Parathyroid adenoma (tissue), 2 donors: ENCODE measurements around the gene IFRD2.
"Not testable (repeated sequence)": the region's sequence is repeated elsewhere in the genome, so short reads cannot be mapped to it uniquely, and the experiment has no call there.

Experiments
- H2AFZ ChIP-seq: fragments of 300-600 bp; sonication (generic); one replicate; pipeline ENCODE4 v1.7.0; 2017; ENCODE audit warnings: antibody characterized with exemption, mild to moderate bottlenecking
- H3K27ac ChIP-seq: fragments of 300-600 bp; sonication (generic); one replicate; pipeline ENCODE4 v1.7.0; 2017
- H3K27me3 ChIP-seq: fragments of 300-600 bp; sonication (generic); one replicate; pipeline ENCODE4 v1.7.0; 2017; ENCODE audit warnings: low read length; ENCODE audit not compliant: control insufficient read depth, insufficient read depth
- H3K36me3 ChIP-seq: fragments of 300-600 bp; sonication (generic); one replicate; pipeline ENCODE4 v1.7.0; 2017; ENCODE audit warnings: low read length; ENCODE audit not compliant: control insufficient read depth, insufficient read depth
- H3K4me1 ChIP-seq: fragments of 300-600 bp; sonication (generic); one replicate; pipeline ENCODE4 v1.7.0; 2017; ENCODE audit warnings: control low read depth
- H3K4me2 ChIP-seq: fragments of 300-600 bp; sonication (generic); one replicate; pipeline ENCODE4 v1.7.0; 2017; ENCODE audit warnings: low read length
- H3K4me3 ChIP-seq: fragments of 300-600 bp; sonication (generic); one replicate; pipeline ENCODE4 v1.7.0; 2017; ENCODE audit warnings: low read depth, low read length
- H3K79me2 ChIP-seq: fragments of 300-600 bp; sonication (generic); one replicate; pipeline ENCODE4 v1.7.0; 2017; ENCODE audit warnings: control low read depth
- H3K9ac ChIP-seq: fragments of 300-600 bp; sonication (generic); one replicate; pipeline ENCODE4 v1.7.0; 2017; ENCODE audit warnings: mild to moderate bottlenecking
- H3K9me3 ChIP-seq: fragments of 300-600 bp; sonication (generic); one replicate; pipeline ENCODE4 v1.7.0; 2017; ENCODE audit warnings: low read length; ENCODE audit not compliant: control insufficient read depth
- TF ChIP-seq, protein P1 (sequence below): fragments of 300-600 bp; sonication (generic); IDR thresholded peaks from one replicate; pipeline ENCODE4 v1.7.0; 2017; ENCODE audit warnings: antibody characterized with exemption, mild to moderate bottlenecking
- donor health status: primary hyperparathyroidism.

IFRD2 gene

DNA sequence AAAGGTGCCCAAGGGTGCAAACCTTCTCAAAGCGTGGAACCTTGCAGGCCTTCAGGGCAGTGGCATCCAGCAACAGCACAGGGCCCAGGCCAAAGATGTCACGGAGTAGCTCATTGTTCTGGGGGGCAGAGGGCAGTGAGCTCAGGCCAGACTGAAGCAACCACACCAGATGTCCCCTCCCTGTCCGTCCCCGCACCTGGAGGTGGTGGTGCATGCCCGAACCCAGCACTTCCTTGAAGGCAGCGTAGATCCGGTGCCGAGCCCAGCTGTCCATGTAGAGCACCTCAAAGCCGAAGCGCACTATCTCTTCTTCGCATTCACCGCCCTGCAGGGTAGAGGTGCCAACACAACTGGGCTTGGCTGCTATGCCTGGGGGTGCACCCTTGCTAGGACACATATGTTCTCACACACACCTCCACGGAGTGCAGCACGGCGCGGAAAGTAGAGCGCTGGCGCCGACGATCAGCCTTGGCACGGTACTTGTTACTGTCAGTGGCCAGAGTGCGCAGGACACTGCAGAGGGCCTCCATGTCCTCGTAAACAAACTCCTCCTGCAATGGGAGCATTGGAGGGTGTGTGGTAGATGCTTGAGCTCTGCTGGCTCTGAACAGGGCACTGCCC, 3.7 kb downstream of the IFRD2 start:
- Histone ChIP-seq H3K27me3 (no peaks in the 10 kb centered on the region), H3K4me2 (no peak overlapping the region), H3K36me3 (no peaks in the 10 kb centered on the region), H3K79me2 (peaks cover 5% of the 10 kb centered on the region), H3K4me1 (peaks cover 7% of the 10 kb centered on the region), H2AFZ (no peak overlapping the region), H3K9me3 (no peaks in the 10 kb centered on the region), H3K27ac (no peak overlapping the region), H3K4me3 (no peak overlapping the region), H3K9ac (no peak overlapping the region)
- TF ChIP-seq, protein P1, sequence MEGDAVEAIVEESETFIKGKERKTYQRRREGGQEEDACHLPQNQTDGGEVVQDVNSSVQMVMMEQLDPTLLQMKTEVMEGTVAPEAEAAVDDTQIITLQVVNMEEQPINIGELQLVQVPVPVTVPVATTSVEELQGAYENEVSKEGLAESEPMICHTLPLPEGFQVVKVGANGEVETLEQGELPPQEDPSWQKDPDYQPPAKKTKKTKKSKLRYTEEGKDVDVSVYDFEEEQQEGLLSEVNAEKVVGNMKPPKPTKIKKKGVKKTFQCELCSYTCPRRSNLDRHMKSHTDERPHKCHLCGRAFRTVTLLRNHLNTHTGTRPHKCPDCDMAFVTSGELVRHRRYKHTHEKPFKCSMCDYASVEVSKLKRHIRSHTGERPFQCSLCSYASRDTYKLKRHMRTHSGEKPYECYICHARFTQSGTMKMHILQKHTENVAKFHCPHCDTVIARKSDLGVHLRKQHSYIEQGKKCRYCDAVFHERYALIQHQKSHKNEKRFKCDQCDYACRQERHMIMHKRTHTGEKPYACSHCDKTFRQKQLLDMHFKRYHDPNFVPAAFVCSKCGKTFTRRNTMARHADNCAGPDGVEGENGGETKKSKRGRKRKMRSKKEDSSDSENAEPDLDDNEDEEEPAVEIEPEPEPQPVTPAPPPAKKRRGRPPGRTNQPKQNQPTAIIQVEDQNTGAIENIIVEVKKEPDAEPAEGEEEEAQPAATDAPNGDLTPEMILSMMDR = no peak

DNA sequence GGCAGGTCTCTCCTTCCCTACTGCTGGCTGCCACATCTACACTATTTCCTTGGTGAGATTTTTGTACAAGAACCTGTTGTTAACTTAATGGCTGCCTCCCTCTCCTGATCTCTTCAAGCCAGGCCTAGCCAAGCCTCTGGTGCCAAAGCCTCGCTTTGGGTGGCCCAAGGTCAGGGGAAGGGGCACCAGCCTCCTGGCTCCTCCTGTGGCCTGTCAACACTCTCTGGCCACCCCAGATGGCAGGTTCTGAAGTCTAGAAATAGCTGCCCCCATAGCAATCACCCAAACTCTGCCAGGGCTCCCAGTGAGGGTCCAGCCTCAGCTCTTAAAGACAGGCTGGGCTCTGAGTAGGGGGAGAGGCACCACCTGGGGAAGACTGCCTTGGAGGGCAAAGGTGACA, 5.0 kb downstream of the IFRD2 start:
- Histone ChIP-seq H3K9ac (no peak overlapping the region), H3K9me3 (no peaks in the 10 kb centered on the region), H3K4me1 (peaks cover 3% of the 10 kb centered on the region), H3K36me3 (no peaks in the 10 kb centered on the region), H3K27ac (no peak overlapping the region), H3K4me3 (no peak overlapping the region), H3K79me2 (peaks cover 5% of the 10 kb centered on the region), H2AFZ (no peak overlapping the region), H3K27me3 (no peaks in the 10 kb centered on the region), H3K4me2 (no peak overlapping the region)
- TF ChIP-seq, protein P1 = no peak

DNA sequence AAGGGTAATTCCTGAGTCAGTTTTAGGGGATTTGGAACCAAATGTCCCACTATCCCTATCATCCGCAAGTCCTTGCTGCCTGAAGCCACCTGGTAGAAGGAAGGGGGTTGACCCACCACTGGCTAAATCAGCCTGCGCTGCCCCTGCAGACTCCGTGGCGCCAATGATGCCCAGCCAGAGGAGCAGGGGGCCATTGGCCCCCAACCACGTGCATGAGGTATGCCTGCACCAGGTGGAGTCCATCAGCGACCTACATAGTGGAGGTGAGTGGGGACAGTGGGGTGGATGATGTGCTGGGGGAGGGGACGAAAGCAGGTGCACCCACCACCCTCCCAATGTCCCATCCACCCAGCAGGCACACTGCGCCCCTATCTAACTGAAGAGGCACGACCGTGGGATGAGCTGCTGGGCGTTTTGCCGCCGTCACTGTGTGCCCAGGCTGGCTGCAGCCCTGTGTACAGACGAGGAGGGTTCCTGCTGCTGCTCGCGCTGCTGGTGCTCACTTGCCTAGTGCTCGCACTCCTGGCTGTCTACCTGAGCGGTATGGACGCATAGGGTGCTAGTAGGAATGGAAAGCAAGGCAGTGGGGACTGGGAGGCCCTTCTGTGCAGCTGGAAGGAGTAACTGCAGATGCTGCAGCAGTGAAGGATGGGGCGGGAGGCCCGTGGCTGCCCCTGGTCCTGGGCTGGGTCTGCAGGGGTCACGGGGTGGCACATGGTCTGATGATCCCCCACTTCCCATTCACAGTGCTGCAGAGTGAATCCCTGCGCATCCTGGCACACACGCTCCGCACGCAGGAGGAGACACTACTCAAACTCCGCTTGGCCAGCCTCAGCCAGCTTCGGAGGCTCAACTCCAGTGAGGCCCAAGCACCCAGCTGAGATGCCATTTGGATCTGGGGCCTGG, 5.7 kb downstream of the IFRD2 start:
- no peak overlapping the region for H3K27ac ChIP-seq
- H3K9ac ChIP-seq = no peak overlapping the region
- TF ChIP-seq, protein P1 = no peak
- H3K36me3 ChIP-seq = no peaks in the 10 kb centered on the region
- no peaks in the 10 kb centered on the region for H3K27me3 ChIP-seq
- H3K9me3 ChIP-seq = no peaks in the 10 kb centered on the region
- no peak overlapping the region for H3K4me3 ChIP-seq
- H3K79me2 ChIP-seq = peaks cover 5% of the 10 kb centered on the region
- peaks cover 2% of the 10 kb centered on the region for H3K4me1 ChIP-seq
- H3K4me2 ChIP-seq = no peak overlapping the region
- H2AFZ ChIP-seq = no peak overlapping the region

DNA sequence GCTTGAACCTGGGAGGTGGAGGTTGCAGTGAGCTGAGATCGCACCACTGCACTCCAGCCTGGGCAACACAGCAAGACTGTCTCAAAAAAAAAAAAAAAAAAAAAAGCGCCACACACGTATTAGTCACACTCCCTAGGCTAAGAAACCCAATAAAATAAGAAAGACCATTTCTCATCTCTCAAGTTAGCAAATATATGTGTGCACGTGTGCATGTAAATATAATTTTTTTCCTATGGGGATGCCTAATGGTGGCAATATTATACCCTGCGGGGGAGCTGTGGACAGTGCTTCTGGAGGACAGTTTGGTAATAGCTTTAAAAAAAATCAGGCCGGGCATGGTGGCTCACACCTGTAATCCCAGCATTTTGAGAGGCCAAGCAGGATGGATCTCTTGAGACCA, 8.1 kb downstream of the IFRD2 start:
- H3K9me3 ChIP-seq, H3K79me2 ChIP-seq, H2AFZ ChIP-seq, H3K27me3 ChIP-seq, H3K9ac ChIP-seq, H3K4me1 ChIP-seq, H3K4me2 ChIP-seq, H3K36me3 ChIP-seq, H3K27ac ChIP-seq, H3K4me3 ChIP-seq: not testable (repeated sequence)

DNA sequence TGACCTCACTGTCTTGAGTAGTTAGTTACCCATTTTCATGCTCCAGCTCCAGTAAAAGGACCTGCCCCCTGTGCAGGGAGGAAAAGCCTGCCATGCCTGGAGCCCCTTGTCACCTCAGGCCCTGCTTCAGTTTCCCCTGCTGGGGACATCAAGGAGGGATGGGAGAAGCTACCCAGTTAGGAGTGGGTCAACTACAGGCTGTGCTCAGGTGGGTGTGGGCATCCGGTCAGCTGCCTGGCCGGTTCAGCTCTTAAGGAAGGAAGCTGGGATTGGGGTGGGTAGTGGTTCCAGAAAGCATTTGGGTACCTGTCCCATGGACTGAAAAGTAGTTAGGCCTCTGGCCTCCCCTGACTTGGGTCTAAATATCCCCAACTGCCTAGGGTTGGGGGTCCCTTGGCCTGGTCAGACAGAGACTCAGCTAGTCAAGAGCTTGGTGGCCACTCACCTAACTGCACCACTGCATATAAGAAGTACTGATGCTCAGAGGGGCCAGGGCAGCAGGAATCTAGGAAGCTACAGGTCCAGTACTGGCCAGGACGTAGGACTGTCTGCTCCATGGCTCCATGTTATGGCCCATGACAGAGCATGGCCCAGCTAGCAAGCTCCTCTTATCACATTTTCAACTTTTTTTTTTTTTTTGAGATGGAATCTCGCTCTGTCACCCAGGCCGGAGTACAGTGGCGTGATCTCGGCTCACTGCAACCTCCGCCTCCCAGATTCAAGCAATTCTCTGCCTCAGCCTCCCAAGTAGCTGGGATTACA, 12.8 kb downstream of the IFRD2 start:
- Histone ChIP-seq H3K4me3 (no peak overlapping the region), H2AFZ (no peak overlapping the region)

More for the DNA sequence above, 12.8 kb downstream of the IFRD2 start:
- TF ChIP-seq, protein P1 = no peak
- Histone ChIP-seq H3K27me3 (no peaks in the 10 kb centered on the region), H3K4me1 (no peaks in the 10 kb centered on the region), H3K36me3 (no peaks in the 10 kb centered on the region), H3K79me2 (no peaks in the 10 kb centered on the region), H3K9ac (no peak overlapping the region), H3K9me3 (no peaks in the 10 kb centered on the region), H3K4me2 (no peak overlapping the region), H3K27ac (no peak overlapping the region)
